HL-60 (cell line): ENCODE measurements around the gene MLLT10.

Experiments
- POLR2AphosphoS5 ChIP-seq: IDR thresholded peaks from 2 replicates; pipeline ENCODE4 v1.6.1; 2012; ENCODE audit warnings: low read depth
- SPI1 ChIP-seq: IDR thresholded peaks from 2 replicates; pipeline ENCODE4 v1.6.1; 2012; ENCODE audit warnings: low read depth, mild to moderate bottlenecking, borderline replicate concordance
- TF ChIP-seq, protein P1 (sequence below): IDR thresholded peaks from one replicate; pipeline ENCODE4 v1.5.1; 2011; ENCODE audit warnings: low read length, control low read depth, inconsistent platforms; ENCODE audit not compliant: insufficient read depth
- TF ChIP-seq, protein P2 (sequence below): IDR thresholded peaks from 2 replicates; pipeline ENCODE4 v1.6.1; 2012; ENCODE audit warnings: low read depth; ENCODE audit not compliant: insufficient replicate concordance

DNA sequence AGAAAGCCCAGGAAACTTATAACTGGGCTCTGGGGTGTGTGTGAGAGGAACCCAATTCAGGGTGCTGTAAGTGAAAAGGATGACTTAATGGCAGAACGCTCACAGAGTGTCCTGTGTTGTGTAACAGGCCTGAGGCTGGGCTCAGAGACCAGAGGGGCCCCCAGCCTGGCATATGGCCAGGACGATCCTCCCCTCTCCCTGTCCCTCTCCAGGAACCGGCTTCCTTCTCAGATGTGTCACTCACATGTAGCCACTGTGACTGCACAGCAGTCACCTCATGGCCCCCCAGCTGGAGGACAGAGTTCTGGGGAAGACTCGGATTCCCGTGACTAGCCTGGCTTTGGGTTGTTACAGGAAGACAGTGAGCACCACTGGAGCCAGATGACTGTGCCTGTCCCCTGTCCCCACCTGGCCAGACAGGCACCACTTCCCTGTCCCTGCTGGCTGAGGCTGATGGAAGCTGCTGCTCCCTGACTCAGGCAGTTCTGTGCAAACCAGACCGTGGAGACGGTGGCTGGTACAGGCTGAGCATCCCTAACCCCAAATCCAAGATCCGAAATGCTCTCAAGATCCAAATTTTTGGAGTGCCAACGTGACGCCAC is 220.5 kb downstream of the MLLT10 start:
- TF ChIP-seq, protein P1, sequence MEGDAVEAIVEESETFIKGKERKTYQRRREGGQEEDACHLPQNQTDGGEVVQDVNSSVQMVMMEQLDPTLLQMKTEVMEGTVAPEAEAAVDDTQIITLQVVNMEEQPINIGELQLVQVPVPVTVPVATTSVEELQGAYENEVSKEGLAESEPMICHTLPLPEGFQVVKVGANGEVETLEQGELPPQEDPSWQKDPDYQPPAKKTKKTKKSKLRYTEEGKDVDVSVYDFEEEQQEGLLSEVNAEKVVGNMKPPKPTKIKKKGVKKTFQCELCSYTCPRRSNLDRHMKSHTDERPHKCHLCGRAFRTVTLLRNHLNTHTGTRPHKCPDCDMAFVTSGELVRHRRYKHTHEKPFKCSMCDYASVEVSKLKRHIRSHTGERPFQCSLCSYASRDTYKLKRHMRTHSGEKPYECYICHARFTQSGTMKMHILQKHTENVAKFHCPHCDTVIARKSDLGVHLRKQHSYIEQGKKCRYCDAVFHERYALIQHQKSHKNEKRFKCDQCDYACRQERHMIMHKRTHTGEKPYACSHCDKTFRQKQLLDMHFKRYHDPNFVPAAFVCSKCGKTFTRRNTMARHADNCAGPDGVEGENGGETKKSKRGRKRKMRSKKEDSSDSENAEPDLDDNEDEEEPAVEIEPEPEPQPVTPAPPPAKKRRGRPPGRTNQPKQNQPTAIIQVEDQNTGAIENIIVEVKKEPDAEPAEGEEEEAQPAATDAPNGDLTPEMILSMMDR: no peak
- TF ChIP-seq POLR2AphosphoS5 (no peak), SPI1 (no peak)
- TF ChIP-seq, protein P2, sequence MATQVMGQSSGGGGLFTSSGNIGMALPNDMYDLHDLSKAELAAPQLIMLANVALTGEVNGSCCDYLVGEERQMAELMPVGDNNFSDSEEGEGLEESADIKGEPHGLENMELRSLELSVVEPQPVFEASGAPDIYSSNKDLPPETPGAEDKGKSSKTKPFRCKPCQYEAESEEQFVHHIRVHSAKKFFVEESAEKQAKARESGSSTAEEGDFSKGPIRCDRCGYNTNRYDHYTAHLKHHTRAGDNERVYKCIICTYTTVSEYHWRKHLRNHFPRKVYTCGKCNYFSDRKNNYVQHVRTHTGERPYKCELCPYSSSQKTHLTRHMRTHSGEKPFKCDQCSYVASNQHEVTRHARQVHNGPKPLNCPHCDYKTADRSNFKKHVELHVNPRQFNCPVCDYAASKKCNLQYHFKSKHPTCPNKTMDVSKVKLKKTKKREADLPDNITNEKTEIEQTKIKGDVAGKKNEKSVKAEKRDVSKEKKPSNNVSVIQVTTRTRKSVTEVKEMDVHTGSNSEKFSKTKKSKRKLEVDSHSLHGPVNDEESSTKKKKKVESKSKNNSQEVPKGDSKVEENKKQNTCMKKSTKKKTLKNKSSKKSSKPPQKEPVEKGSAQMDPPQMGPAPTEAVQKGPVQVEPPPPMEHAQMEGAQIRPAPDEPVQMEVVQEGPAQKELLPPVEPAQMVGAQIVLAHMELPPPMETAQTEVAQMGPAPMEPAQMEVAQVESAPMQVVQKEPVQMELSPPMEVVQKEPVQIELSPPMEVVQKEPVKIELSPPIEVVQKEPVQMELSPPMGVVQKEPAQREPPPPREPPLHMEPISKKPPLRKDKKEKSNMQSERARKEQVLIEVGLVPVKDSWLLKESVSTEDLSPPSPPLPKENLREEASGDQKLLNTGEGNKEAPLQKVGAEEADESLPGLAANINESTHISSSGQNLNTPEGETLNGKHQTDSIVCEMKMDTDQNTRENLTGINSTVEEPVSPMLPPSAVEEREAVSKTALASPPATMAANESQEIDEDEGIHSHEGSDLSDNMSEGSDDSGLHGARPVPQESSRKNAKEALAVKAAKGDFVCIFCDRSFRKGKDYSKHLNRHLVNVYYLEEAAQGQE: no peak
